ENCODE measurements around the gene CSNK1G1.

CSNK1G1 gene

DNA sequence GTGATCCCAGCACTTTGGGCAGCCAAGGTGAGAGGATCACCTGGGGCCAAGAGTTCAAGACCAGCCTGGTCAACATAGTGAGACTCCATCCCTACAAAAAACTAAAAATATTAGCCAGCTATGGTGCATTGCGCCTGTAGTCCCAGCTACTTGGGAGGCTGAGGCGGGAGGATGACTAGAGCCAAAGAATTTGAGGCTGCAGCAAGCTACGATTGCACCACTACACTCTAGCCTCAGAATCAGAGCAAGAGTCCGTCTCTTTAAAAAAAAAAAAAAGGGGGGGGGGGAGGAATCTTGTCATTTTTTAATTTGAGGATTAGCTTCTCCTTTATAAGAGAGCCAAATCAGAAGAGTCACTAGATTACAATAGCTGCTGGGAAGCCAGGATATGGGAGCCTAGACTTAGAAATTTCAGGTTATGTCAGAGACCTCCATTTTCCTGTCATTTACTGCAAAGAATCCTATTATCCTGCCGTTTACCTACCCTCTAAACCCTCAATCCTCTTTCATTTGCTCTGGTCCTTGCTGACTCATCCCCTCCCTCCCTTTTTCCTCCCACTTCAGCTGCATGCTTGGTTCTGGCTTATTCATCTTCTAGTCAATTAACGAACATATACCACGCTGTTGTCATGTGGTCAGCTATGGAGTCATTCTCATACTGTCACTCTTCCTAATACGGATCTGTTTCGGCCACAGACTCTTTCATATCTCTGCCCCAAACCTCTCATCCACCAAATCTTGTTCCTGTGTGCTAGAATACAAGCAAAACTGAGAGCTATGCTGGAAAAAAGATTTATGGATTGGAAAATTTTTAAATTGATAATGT is 109.4 kb downstream of the CSNK1G1 start:
- peak; percentile 89 for DNase-seq (ENCODE audit: low read depth)
- TF ChIP-seq, protein P1, sequence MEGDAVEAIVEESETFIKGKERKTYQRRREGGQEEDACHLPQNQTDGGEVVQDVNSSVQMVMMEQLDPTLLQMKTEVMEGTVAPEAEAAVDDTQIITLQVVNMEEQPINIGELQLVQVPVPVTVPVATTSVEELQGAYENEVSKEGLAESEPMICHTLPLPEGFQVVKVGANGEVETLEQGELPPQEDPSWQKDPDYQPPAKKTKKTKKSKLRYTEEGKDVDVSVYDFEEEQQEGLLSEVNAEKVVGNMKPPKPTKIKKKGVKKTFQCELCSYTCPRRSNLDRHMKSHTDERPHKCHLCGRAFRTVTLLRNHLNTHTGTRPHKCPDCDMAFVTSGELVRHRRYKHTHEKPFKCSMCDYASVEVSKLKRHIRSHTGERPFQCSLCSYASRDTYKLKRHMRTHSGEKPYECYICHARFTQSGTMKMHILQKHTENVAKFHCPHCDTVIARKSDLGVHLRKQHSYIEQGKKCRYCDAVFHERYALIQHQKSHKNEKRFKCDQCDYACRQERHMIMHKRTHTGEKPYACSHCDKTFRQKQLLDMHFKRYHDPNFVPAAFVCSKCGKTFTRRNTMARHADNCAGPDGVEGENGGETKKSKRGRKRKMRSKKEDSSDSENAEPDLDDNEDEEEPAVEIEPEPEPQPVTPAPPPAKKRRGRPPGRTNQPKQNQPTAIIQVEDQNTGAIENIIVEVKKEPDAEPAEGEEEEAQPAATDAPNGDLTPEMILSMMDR (IDR thresholded peaks at IDR 0.05; ENCODE audit: insufficient read depth, low read depth, low read length, missing control alignments): no peak
- no peak overlapping the region for H3K4me3 ChIP-seq (ENCODE audit: low read depth, low read length)

DNA sequence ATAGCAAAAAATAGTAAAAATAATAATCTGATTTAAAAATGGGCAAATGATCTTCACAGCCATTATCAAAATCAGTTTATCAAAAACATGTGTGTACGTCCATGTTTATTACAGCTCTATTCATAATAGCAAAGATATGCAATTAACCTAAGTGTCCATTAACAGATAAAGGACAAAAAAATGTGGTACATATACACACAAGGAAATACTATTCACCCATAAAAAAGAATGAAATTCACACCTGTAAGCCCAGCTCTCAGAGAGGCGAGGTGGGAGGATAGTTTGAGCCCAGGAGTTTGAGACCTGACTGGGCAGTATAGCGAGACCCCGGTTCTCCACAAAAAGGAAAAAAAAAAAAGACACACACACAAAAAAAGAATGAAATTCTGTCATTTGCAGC is 110.6 kb downstream of the CSNK1G1 start:
- no peak for DNase-seq (ENCODE audit: low read depth)
- TF ChIP-seq, protein P1 (IDR thresholded peaks at IDR 0.05; ENCODE audit: insufficient read depth, low read depth, low read length, missing control alignments): no peak

DNA sequence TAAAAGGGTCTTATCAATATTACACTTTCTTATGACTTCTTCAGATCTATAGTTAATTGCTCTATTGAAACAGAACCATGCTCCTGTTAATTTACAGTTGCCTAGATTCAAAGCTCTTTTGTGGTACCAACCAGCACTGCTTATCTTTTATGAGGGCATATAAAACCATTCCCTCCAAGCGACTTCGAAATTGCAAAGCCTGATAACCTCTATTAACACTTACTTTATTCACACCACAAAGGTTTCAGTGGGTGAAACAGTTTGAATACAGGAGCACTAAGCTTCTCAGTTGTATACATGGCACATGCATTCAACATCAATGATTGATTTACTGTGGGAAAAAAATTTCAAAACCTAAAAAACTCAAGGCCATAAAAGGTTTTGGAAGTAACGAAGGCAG is 118.3 kb downstream of the CSNK1G1 start:
- TF ChIP-seq, protein P1 (IDR thresholded peaks at IDR 0.05; ENCODE audit: insufficient read depth, low read depth, low read length, missing control alignments): no peak
- no peak for DNase-seq (ENCODE audit: low read depth)
- H3K4me3 ChIP-seq (ENCODE audit: low read depth, low read length): no peak overlapping the region

More for the DNA sequence above, 110.6 kb downstream of the CSNK1G1 start:
- no peak overlapping the region for H3K4me3 ChIP-seq (ENCODE audit: low read depth, low read length)

DNA sequence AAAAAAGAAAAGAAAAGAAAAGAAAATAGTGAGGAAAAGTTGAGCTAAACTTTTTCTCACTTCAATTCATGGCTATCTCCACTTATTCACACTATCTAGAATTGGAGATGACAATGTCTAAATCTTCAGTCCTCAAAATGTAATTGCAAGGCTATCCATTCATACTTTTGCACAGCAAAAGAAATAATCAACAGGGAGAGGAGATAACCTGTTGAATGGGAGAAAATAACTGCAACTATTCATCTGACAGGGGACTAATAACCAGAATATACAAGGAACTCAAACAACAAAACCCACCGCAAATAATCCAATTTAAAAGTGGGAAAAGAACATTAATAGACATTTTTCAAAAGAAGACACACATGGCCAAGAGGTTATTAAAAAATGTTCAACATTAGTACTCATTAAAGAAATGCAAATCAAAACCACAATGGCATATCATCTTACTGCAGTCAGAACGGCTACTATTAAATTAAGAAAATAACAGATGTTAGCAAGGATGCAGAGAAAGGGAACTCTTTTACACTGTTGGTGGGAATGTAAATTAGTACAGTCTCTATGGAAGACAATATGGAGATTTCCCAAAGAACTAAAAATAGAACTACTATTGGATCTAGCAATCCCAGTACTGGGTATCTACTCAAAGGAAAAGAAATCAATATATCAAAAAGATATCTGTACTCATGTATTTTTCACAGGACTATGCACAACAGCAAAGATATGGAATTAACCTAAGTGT is 119.6 kb downstream of the CSNK1G1 start:
- TF ChIP-seq, protein P1 (IDR thresholded peaks at IDR 0.05; ENCODE audit: insufficient read depth, low read depth, low read length, missing control alignments): no peak
- H3K4me3 ChIP-seq (ENCODE audit: low read depth, low read length): no peak overlapping the region
- no peak for DNase-seq (ENCODE audit: low read depth)

DNA sequence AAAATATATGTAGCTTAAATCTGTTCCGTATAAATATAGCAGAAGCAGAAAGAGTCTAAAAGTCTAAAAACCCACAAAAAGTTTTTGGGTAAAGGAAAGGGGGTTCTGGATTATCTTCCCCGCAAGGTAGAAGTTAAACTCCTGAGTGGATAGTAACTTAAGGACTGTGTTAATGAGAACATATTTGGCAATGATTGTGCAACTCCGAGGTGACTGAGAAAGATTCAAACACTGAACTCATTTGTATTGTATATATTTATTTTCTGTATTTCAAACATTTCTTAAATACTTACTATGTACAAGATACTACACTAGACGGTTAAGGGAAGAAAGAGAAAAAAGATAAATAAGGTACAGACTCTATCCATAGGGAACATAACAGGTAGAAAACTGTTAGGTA is 120.4 kb downstream of the CSNK1G1 start:
- TF ChIP-seq, protein P1 (IDR thresholded peaks at IDR 0.05; ENCODE audit: insufficient read depth, low read depth, low read length, missing control alignments): no peak
- DNase-seq (ENCODE audit: low read depth): no peak
- H3K4me3 ChIP-seq (ENCODE audit: low read depth, low read length): no peak overlapping the region

DNA sequence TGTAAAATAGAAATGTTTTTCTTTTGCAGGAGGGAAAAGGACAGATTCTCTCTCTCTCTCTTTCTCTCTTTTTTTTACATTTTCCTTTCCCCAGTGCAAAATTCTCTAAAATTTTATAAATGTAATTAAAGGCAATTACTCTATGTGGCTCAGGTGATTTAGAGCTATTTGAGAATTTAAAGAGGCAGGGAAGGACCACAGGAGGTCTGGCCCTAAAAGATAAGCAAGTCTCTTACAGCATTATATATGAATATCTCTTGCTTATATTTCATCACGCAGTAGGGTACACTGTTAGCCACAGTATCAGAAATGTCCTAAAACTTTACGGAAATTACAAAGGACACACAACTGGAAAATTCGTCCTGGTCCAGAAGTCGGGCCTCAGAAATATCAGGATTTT is 122.7 kb downstream of the CSNK1G1 start:
- TF ChIP-seq, protein P1 (IDR thresholded peaks at IDR 0.05; ENCODE audit: insufficient read depth, low read depth, low read length, missing control alignments): no peak
- H3K4me3 ChIP-seq (ENCODE audit: low read depth, low read length): no peak overlapping the region
- DNase-seq (ENCODE audit: low read depth): no peak

Measured in GM12865 (cell line).